ENCODE data around the gene FYTTD1. TPM values are rescaled to one million over a fixed set of nuclear protein-coding genes. Genes with fewer than 3 reads are reported as not detected.

FYTTD1 gene
- total RNA-seq, 1 experiment from 2014 or later, result 70.7 TPM

- no peaks in the 10 kb centered on the region for H3K27me3 ChIP-seq (ENCODE audit: insufficient read depth, low read length)
- intact Hi-C loops (cut with micrococcal nuclease), result no loop called here
- H4K20me1 ChIP-seq (ENCODE audit: insufficient read depth), result no peaks in the 10 kb centered on the region
- no peak overlapping the region for H3K4me2 ChIP-seq (ENCODE audit: low read length)
- no TSS peak for BruUV-seq (replicated peaks)
- no peak for ATAC-seq
- H3K36me3 ChIP-seq (ENCODE audit: control insufficient read depth in 1 of 2, insufficient read depth in 2 of 2, low read length in 2 of 2), result peaks cover 9 to 14% of the 10 kb centered on the region in 2 experiments; a peak in 3 of 4 replicates
- DNase-seq (ENCODE audit: low read depth, low spot score), result no peak
- no peak overlapping the region for H3K27ac ChIP-seq (ENCODE audit: low read depth, low read length)
- no peaks in the 10 kb centered on the region for H3K79me2 ChIP-seq (ENCODE audit: insufficient read depth, low read length)
- ChIA-PET POLR2A (no interaction called here), RAD21 (ENCODE audit: low non-redundant PET in 1 of 2, low total read pairs in 2 of 2, uncharacterized antibody in 2 of 2, unreplicated experiment in 2 of 2) (no interaction called here), CTCF (no interaction called here)
- H2AFZ ChIP-seq (ENCODE audit: low read depth, low read length, poor library complexity, severe bottlenecking), result no peak overlapping the region
- H3K9me3 ChIP-seq (ENCODE audit: control insufficient read depth in 1 of 2, insufficient read depth in 1 of 2, low read depth in 1 of 2, low read length in 2 of 2), result no peaks in the 10 kb centered on the region
- H3K4me3 ChIP-seq (replicated peaks in 1 of 2; ENCODE audit: low read depth in 1 of 2, low read length in 2 of 2), result no peak overlapping the region
- H3K4me1 ChIP-seq (ENCODE audit: control insufficient read depth in 1 of 2, insufficient read depth in 2 of 2, low read length in 2 of 2), result no peaks in the 10 kb centered on the region
- no peaks in the 10 kb centered on the region for H3K9me2 ChIP-seq (ENCODE audit: insufficient read depth)
- TF ChIP-seq CTCF (IDR thresholded peaks at IDR 0.05 in 2 of 3, conservative IDR thresholded peaks at IDR 0.05 in 1 of 3; ENCODE audit: borderline replicate concordance in 1 of 3, insufficient read depth in 1 of 3, low read depth in 2 of 3, low read length in 2 of 3), result no peak
- TF ChIP-seq ZFX (IDR thresholded peaks at IDR 0.05), result no peak
- no peak for TF ChIP-seq EGR1 (IDR thresholded peaks at IDR 0.05; ENCODE audit: low read depth)
- no peak for TF ChIP-seq EZH2 (IDR thresholded peaks at IDR 0.05)
- TF ChIP-seq ZNF274 (IDR thresholded peaks at IDR 0.05; ENCODE audit: low read depth, low read length), result no peak
- no peak overlapping the region for H3K9ac ChIP-seq (ENCODE audit: low read length)
These were observed 86.6 kb downstream of the FYTTD1 start for GRCh38 chr3:197836244-197836643.

Other genes with a start within 250 kb of the FYTTD1 start
- 26.6 TPM for gene BDH1, start 193.9 kb upstream of the FYTTD1 start, total RNA-seq (2021; ENCODE audit: unreplicated experiment)
- gene RUBCN, start 13.0 kb upstream of the FYTTD1 start, total RNA-seq (2021; ENCODE audit: unreplicated experiment), result 21.4 TPM
- 38.1 TPM for gene LRCH3, start 41.4 kb downstream of the FYTTD1 start, total RNA-seq (2021; ENCODE audit: unreplicated experiment)
- gene RPL35A, start 200.3 kb downstream of the FYTTD1 start, total RNA-seq (2021; ENCODE audit: unreplicated experiment), result 1,465 TPM
- 7.2 TPM for gene LMLN, start 210.3 kb downstream of the FYTTD1 start, total RNA-seq (2021; ENCODE audit: unreplicated experiment)

Data from HCT116 (cell line).